Stimulated activated CD4-positive, alpha-beta T cell treated with anti-CD3 and anti-CD28 coated beads, Interleukin-4, amount 100 ng/mL, for 48 hours (primary cell): ENCODE data around the gene KIF1A.
A peak's percentile ranks its signal among the peaks of the same experiment; 100 is the strongest.
"Not testable (repeated sequence)": the region's sequence is repeated elsewhere in the genome, so short reads cannot be mapped to it uniquely, and the experiment has no call there.

Experiments
- DNase-seq, 2 donors: peaks; one replicate each; pipeline ENCODE4 v3.0.0-alpha.2; 2020; ENCODE audit warnings: low read depth in 2 of 2

KIF1A gene

DNA sequence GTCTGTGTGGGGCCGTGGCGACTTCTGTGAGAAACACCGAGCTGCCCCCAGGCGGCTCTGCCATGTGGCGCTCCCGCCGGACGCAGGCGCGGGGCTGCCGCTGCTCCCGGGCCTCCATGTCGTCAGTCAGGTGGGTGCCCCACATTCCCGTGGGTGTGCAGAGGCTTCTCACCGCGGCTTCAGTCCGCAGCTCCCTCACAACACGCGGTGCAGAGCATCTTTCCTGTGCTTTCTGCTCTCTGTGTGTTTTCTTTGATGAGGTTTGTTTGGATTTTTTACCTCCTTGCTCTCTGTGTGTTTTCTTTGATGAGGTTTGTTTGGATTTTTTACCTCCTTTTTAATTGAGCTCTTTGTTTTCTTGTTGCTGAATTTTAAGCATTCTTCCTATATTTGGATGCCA lies 115.4 kb downstream of the KIF1A start:
- DNase-seq = peak; percentile 9 to 18

- no peak for DNase-seq
Measured at GRCh38 chr2:240703417-240704341, 116.3 kb downstream of the KIF1A start.

DNA sequence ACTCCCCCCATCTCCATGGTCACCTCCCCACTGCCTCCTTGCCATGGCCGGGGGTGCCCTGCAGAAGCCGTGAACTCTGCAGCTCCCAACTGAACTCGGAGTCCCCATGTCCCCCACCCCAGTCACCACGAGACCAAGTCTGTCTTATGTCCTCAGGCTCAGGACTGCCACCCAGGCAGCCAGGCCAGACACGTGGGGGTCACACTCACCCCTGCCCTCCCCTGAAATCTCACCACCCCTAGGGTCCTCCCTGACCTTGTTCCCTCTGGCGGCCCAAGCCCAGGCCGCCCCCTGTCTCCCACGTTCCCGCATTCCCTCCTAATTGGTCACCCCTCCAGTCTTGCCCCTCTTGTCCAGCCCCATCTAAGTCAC lies 117.4 kb downstream of the KIF1A start:
- DNase-seq = no peak

- no peak for DNase-seq
Measured at GRCh38 chr2:240701736-240702639, 118.0 kb downstream of the KIF1A start.

GRCh38 chr2:240701091-240701735 lies 118.8 kb downstream of the KIF1A start:
- no peak for DNase-seq

DNA sequence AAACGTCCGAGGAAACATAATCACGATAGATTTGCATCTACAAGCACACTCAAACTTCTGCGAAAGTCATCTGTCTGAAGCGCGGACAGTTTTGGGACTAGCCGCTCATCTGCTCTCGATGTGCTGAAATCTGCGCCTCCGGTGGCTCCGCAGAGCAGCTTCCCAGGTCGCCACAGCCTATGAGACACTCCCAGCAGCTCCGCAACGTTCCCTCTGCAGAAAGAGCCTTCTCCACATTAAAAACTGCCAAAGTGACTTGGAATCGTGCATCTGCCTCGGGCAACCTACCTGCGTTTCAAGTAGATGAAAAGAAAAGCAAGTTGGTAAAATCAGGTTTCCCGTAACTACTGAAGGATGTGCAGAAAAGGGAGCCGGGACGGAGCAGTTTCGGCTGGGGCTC lies 119.4 kb downstream of the KIF1A start:
- not testable (repeated sequence) for DNase-seq

- DNase-seq = not testable (repeated sequence)
Measured at GRCh38 chr2:240699835-240700234, 120.2 kb downstream of the KIF1A start.

DNA sequence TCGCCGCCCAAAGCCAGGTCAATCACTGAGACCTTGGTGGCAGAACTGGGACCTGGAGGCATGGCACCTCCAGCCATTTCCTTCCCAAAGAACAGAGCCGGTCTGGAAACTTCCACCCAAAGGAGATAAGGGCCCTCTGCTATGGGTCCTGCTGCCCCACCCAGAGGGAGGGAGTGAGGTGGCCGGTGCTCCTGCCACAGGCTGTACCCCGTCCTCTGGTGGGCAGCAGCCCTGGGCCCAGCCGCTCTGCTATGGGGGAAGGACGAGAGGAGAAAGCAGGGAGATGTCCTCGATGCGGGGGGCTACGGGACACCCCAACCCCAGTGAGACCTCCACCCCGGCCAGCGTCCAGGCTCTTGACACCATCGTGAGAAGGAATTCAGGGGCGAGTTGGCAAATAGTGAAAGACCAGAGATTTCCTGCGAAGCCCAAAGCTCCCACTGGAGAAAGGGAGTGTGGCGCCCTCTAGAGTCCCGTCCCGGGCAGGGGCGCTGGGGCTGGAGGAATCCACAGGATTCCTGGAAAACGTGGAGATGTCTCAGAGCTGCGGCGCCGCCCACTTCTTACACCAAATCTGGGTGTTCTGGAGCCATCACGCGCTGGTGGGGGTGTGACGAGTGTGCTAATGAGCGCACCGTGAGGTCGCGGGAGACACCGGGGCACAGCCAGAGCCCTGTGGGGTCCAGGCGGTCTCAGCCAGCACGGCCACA lies 121.0 kb downstream of the KIF1A start:
- not testable (repeated sequence) for DNase-seq

DNA sequence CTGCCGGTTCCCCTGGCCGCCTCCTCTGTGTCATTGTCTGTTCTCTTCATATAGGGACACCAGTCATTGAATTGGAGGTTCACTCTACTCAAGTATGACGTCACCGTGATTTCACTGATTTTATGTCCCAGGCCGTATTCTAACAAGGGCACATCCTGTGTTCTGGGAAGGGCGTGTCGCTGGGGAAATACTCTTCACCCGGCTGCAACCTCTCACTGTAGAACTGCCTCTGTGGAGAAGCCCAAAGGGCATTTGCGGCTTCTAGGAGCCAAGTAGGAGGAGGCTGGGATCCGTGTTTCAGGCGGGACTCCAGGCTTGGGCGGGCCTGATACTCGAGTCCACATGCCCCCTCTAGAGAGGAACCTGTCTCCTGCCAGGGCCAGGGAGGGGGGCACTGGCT lies 123.5 kb downstream of the KIF1A start:
- not testable (repeated sequence) for DNase-seq

GRCh38 chr2:240695593-240695992 lies 124.4 kb downstream of the KIF1A start:
- not testable (repeated sequence) for DNase-seq

GRCh38 chr2:240694304-240694703 lies 125.7 kb downstream of the KIF1A start:
- not testable (repeated sequence) for DNase-seq

DNA sequence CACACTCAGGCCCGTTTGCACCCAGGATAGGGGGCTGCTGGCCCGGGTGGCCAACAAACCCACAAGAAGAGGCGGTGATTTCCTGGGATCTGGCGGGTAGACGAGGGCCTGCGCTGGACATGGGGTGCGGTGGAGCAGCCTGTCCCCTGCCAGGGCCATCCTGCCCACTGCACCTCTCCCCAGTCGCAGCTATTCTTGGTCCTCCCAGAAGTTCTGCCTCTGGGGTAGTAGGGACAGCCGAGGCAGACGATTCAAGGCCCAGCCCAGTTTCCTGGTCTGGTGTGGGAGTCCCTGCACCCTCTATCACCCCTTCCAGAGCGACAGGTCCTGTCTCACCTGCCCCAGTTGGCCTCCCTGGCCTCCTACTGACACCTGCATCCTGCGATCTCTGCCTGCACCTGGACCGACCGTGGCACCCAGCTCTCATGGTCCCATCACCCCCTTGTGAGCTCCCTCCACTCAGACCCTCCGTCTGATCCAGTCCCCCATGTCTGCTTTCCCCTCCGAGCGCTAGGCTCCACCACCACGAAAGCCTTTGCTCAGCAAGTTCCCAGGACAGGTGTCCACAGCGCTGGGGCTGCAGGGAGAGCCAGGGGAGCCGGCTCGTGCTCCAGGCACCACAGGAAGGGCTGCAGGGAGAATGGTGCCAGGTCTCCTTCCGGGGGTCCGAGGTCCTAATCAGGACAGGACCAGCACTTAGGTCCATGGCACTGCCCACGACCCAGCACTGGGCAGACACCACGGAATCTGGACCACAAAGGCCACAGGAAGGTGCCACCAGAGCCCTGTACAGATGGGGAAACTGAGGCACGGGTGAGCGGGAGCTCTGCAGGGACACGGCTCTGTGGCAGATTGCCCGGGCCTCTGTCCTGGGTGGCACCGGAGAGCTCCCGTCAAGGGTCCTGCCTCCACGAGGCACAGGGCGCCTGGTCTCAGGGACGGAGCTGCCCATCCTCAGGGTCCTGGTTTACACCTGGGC lies 127.1 kb downstream of the KIF1A start:
- not testable (repeated sequence) for DNase-seq

DNA sequence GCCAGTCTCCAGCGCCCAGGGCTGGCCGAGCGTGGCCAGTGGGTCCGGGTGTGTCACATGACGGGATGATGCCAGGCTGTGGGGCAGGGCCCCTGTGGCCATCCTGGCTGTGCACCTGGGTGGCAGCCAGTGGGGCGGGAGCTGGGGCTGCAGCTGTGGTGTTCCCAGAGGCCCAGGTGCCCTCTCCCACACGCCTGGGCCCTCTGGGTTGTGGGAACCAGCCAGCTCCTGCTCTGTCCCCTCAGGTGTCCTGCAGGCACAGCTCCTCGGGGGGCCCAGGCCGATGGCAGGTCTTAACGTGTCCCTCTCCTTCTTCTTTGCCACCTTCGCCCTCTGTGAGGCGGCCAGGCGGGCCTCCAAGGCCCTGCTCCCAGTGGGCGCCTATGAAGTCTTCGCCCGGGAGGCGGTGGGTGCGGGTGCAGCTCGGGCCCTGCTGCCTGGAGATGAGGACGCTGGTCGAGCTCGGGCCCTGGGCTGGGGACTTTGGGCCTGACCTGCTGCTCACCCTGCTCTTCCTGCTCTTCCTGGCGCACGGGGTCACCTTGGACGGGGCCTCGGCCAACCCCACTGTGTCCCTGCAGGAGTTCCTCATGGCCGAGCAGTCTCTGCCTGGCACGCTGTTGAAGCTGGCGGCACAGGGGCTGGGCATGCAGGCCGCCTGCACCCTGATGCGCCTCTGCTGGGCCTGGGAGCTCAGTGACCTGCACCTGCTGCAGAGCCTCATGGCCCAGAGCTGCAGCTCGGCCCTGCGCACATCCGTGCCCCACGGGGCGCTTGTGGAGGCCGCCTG lies 128.2 kb downstream of the KIF1A start, which contains the start of gene AQP12A:
Gene AQP12A, plus strand, starts transcription at position 236 of the 790 bp plus-strand sequence. Its CDS starts 48 bp downstream, at position 284.
- not testable (repeated sequence) for DNase-seq

DNA sequence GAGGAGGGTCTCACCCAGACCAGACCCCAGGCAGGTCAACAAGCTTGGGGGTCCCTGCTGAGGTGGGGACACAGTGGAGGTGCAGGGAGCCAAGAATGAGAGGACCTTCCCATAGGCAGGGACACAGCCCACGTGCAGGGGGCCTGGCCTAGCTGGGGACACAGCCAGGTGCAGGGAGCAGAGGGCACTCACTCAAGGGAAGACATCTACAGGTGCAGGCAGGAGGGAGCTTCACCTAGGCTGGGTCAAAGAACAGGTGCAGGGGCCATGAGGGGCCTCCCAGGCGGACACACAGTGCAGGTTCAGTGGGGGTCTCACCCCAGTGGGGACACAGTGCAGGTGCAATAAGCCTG lies 129.0 kb downstream of the KIF1A start:
- not testable (repeated sequence) for DNase-seq

DNA sequence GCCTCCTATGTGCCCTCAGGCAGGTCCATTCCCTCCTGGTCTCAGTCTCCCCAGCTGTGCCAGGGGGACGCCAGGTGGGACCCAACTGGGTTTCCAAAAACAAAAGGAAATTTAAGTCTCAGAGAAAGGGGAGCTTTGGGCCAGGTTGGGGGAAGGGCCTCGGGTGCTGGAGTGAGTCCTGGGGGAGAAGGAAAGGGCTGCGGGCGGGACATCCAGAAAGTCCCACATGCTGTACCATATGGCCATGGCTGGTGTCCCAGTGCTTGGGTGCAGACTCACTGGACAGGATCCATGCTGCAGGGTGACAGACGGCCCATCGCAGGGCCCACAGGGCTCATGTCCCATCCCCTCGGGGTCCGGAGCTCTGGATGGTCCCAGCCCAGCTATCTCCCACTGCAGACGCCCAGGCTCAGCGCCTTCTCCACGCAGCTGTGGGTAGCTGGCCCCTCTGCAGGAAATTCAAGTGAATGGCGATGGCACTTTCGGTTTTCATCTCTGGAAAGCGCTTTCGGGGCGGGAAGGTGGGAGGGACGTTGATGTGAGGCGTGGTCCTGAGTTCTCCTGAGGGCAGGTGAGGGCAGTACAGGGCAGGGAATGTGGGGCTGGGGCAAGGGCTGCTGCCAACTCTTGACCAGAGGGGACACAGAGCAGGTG lies 129.5 kb downstream of the KIF1A start:
- not testable (repeated sequence) for DNase-seq

DNA sequence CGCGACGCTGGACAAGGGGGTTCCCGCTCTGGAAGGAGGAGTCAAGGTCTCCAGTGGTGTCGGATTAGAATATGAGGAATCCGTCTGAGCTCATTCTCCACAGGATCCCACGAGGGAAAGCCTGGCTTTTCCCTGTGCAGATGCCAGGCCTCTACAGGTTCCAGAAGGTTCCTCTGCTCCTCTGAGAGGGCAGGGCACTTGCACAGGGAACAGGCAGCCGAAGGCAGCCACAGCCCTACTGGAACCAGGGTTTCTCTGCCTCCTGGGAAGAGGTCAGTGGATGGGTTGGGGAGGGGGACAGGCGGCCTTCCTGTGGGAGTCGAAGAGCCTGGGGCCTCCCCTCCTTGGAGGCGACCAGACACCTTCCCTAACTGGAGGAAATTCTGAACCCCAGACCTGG lies 130.0 kb downstream of the KIF1A start:
- DNase-seq = no peak

- no peak for DNase-seq
Measured at GRCh38 chr2:240688553-240688919, 131.5 kb downstream of the KIF1A start.

GRCh38 chr2:240687741-240688552 lies 132.1 kb downstream of the KIF1A start:
- DNase-seq = no peak
